Colon (tissue), 2 donors: ENCODE results near the gene MMP10.

ENCODE experiments used
- FAIRE-seq: peaks from 2 replicates; lab custom pipeline; 2012; peaks lifted over from hg19 to GRCh38; lab: Jason Lieb, UNC
- donor health status: control.
- donor health status: control.

The MMP10 gene

GRCh38 chr11:102727890-102728289 lies 52.5 kb downstream of the MMP10 start:
- no peak for FAIRE-seq

GRCh38 chr11:102724904-102725500 lies 55.4 kb downstream of the MMP10 start, which contains the start of gene MMP8:
Gene MMP8 (minus strand): TSS chr11:102724954. CDS start chr11:102724855, 99 bp downstream.
- no peak for FAIRE-seq

GRCh38 chr11:102722821-102723220 lies 57.6 kb downstream of the MMP10 start:
- no peak for FAIRE-seq
